Lower leg skin (tissue), 4 donors: ENCODE data around the gene CTPS2. TPM values are rescaled to one million over a fixed set of nuclear protein-coding genes. Genes with fewer than 3 reads are reported as not detected.
"Not testable (repeated sequence)": the region's sequence is repeated elsewhere in the genome, so short reads cannot be mapped to it uniquely, and the experiment has no call there.

Source experiments
- DNase-seq, 2 donors: peaks; one replicate each; pipeline ENCODE4 v3.0.0-alpha.2; 2019; ENCODE audit warnings: low spot score in 2 of 2
- H3K4me3 ChIP-seq: fragments of 200-600 bp; sonication (generic); 2 replicates; pipeline ENCODE4 v1.5.1; 2017; ENCODE audit warnings: mild to moderate bottlenecking, low read depth; ENCODE audit not compliant: poor library complexity, severe bottlenecking
- CTCF ChIP-seq, 3 donors: fragments of 450-650 bp; IDR thresholded peaks; one replicate each; pipeline ENCODE4 v1.5.1; 2016; ENCODE audit warnings: antibody characterized with exemption in 3 of 3, mild to moderate bottlenecking in 3 of 3, moderate library complexity in 2 of 3
- POLR2A ChIP-seq, 2 donors: fragments of 450-650 bp; IDR thresholded peaks; one replicate each; pipeline ENCODE4 v1.6.1; 2016 to 2017; ENCODE audit warnings: antibody characterized with exemption in 2 of 2, mild to moderate bottlenecking in 1 of 2, moderate library complexity in 1 of 2
- WGBS, 2 donors: methylation state at CpG; one replicate each; pipeline ENCODE4 v1.1.5; 2018; 5-methylcytosine and 5-hydroxymethylcytosine counted together
- intact Hi-C: fragments of 100-400 bp; cut with DNase I; formaldehyde crosslinking; loops from one replicate; pipeline ENCODE4 v1.15.0; 2023; ENCODE audit warnings: low total_unique reads
- total RNA-seq, 4 donors: library from RNA; depleted of rRNA; stranded (reverse); fragments of >200 nt; gene quantifications; one replicate each; pipeline ENCODE4 v1.1.0, GENCODE V29; 2016

The CTPS2 gene
- total RNA-seq, 4 donors from 2014 or later = 6.7 to 11.1 (median 9.3) TPM

DNA sequence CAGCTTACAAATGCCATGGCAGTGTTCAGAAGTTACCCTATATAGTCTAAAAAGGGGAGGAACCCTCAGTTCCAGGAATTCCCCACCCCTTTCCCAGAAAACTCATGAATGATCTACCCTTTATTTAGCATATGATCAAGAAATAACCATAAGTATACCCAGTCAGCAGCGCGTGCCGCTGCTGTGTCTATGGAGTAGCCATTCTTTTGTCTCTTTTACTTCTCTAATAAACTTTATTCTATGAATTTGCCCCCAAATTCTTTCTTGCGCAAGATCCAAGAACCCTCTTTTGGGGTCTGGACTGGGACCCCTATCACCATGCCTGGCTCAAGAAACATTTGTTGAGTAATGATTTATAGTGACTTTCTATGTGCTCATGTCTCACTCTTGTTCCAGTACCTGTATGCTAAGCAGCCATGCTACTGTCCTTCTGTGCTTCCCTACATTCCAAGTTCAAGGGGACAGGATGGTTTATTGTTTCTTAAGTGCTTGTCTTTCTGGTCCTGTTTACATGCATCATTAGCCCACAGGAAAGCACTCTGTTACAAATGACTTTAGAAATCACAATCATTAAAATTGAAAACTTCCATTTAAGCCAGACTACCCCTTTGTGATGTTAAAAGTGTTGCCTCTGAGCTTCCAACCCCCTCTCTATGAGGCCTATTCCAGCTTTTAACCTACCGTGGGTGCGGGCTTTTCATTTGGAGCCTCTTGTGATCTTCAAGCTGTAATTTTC, 125.9 kb downstream of the CTPS2 start:
- TF ChIP-seq CTCF (IDR thresholded peaks at IDR 0.05) (no peak), POLR2A (IDR thresholded peaks at IDR 0.05) (no peak)

DNA sequence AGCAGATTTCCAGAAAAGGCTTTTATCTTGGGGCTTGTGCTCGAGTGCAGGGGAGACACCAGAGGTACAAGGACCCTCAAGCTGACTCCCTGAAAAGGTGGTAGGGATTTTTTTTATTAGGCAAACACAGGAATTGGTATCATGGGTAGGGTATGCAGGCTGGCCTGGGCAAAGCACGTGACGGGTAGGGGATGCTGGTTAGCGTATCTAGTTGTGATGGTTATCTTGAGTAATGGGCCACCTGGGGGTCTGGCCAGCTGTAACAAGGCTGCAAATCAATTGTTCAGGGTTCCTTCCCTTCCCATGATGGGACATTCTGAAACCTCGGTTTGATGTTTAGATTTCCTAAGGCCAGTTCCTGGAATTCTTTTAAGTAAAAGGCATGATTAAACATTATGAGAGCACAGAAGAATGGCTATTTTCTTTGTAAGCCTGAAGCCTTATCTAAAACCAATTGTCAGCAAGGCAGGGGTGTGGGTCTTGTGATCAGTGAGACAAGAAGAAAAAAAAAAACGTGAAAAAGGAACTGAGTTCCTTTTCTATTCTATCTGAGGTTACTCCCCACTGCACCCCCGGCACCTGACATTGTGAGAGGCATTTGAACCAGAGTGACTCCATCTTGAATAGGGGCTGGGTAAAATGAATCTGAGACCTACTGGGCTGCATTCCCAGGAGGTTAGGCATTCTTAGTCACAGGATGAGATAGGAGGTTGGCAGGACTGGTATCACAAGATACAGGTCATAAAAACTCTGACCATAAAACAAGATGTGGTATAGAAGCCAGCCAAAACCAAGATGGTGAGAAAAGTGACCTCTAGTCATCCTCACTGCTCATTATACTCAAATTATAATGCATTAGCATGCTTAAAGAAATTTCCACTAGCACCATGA, 126.7 kb downstream of the CTPS2 start:
- WGBS, 2 donors = 55 to 68% methylated on average over 6 to 7 of the region's 7 CpGs
- H3K4me3 ChIP-seq = no peak overlapping the region
- intact Hi-C loops = no loop called here
- no peak for DNase-seq
- TF ChIP-seq POLR2A (IDR thresholded peaks at IDR 0.05) (no peak), CTCF (IDR thresholded peaks at IDR 0.05) (no peak)

More for the DNA sequence above, 125.9 kb downstream of the CTPS2 start:
- intact Hi-C loops = no loop called here
- 80 to 95% methylated on average over 6 of the region's 6 CpGs for WGBS, 2 donors
- DNase-seq = no peak
- no peak overlapping the region for H3K4me3 ChIP-seq

GRCh38 chrX:16580004-16580797, 132.3 kb downstream of the CTPS2 start:
- H3K4me3 ChIP-seq, DNase-seq, intact Hi-C loops: not testable (repeated sequence)
- 31 to 50% methylated on average over 14 of the region's 14 CpGs for WGBS, 2 donors

DNA sequence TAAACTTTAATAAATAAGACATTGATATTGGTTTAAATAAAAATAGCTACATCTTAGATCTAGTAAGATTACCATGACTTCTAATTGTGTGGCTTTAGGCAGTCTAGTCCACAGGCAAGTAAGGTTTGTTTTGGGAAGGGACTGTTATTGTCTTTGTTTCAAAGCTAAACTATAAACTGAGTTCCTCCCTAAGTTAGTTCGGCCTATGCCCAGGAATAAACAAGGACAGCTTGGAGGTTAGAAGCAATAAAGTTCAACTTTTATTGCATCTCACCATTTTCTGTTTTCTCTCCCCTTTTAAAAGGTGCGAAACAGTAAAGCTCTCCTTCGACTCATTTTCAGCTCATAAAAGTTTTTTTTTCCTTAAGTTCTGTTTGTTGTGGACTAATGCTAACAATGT, 133.0 kb downstream of the CTPS2 start:
- WGBS, 2 donors = 34 to 65% methylated on average over 3 of the region's 3 CpGs
- TF ChIP-seq CTCF (IDR thresholded peaks at IDR 0.05) = no peak
- TF ChIP-seq POLR2A (IDR thresholded peaks at IDR 0.05) = no peak
- intact Hi-C loops = no loop called here
- DNase-seq = no peak
- H3K4me3 ChIP-seq = no peak overlapping the region

GRCh38 chrX:16578218-16578617, 134.3 kb downstream of the CTPS2 start:
- intact Hi-C loops = no loop called here
- 49 to 77% methylated on average over 2 of the region's 2 CpGs for WGBS, 2 donors
- DNase-seq = no peak
- no peak overlapping the region for H3K4me3 ChIP-seq
- no peak for TF ChIP-seq CTCF (IDR thresholded peaks at IDR 0.05)
- no peak for TF ChIP-seq POLR2A (IDR thresholded peaks at IDR 0.05)
